Inflammatory macrophage (primary cell): Measurements from ENCODE around the gene UTP14C.
"Not testable (repeated sequence)": the region's sequence is repeated elsewhere in the genome, so short reads cannot be mapped to it uniquely, and the experiment has no call there.

ENCODE experiments used
- DNase-seq, 2 donors: peaks; one replicate each; pipeline ENCODE4 v3.0.0-alpha.2; 2020 to 2022

Gene UTP14C

GRCh38 chr13:52051400-52051799 lies 26.9 kb downstream of the UTP14C start:
- DNase-seq = no peak

GRCh38 chr13:52053460-52053859 lies 29.0 kb downstream of the UTP14C start:
- no peak for DNase-seq

DNA sequence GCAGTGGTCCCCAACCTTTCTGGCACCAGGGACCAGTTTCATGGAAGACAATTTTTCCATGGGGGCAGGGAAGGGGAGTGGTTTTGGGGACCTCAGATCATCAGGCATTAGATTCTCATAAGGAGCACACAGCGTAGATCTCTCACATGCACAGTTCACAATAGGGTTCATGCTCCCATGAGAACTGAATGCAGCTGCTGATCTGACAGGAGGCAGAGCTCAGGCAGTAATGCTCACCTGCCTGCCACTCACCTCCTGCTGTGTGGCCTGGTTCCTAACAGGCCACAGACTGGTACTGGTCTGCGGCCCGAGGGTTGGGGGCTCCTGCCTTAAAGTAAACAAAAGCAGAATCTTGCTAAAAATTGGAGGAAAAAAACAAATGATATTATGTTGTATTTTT lies 36.6 kb downstream of the UTP14C start:
- not testable (repeated sequence) for DNase-seq

DNA sequence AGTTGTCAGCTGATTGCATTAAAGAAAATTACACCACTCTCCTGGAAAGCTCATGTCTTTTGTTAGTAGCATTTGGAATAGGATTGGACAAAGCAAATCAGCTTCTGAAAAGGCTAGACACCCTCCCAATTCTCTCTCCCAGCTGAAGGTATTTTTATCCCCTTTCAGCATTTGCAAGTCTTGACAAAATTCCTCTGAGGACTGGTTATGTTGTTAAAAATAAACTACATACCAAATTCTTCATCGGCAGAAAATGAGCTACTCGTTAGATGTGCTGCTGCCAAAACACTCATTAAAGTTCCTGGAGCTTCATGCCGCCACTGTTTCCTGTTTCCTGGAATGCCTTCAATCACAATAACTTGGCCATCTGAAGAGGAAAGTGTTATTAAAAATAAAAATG lies 37.1 kb downstream of the UTP14C start:
- DNase-seq = no peak

DNA sequence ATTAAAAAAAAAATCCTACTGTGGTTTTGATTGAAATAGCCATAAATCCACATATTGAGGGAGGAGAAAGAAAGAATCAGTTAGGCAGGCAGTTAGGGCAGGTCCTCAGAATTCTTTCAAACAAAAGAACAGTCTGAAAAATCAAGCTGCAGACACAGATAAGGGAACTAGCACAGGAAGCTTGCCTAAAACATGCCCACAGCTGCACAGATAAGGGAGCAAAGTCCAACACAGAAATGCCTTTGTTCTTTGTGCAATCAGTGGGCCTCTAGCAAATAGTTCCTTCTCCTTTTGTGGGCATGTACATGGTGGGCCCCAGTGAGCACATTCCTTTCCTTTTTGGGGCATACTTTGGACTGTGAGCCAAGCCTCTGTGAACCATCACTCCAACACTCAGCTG lies 42.7 kb downstream of the UTP14C start:
- no peak for DNase-seq

- peak in 1 of 2 donors; percentile 23 for DNase-seq
Observed at GRCh38 chr13:52070929-52071523, 46.5 kb downstream of the UTP14C start.
